Fibroblast of lung (primary cell): ENCODE measurements around the gene SSR2. TPM values are rescaled to one million over a fixed set of nuclear protein-coding genes. Genes with fewer than 3 reads are reported as not detected.

Experiments
- DNase-seq, 2 donors: peaks; one replicate each; pipeline versions ENCODE4 v3.0.0 to v3.0.0-alpha.2; 2010; ENCODE audit warnings: low read depth in 2 of 2
- H2AFZ ChIP-seq: 2 replicates; pipeline ENCODE4 v1.5.1; 2012; ENCODE audit warnings: low read length, control low read depth, inconsistent platforms
- H3K27ac ChIP-seq: 2 replicates; pipeline ENCODE4 v1.5.1; 2011; ENCODE audit warnings: low read length, control low read depth; ENCODE audit not compliant: insufficient read depth
- H3K27me3 ChIP-seq: 2 replicates; pipeline ENCODE4 v1.5.1; 2011; ENCODE audit warnings: mild to moderate bottlenecking, low read length; ENCODE audit not compliant: control insufficient read depth, insufficient read depth
- H3K36me3 ChIP-seq: 2 replicates; pipeline ENCODE4 v1.5.1; 2011; ENCODE audit warnings: low read length; ENCODE audit not compliant: control insufficient read depth, insufficient read depth
- H3K4me1 ChIP-seq: 2 replicates; pipeline ENCODE4 v1.5.1; 2011; ENCODE audit warnings: low read length; ENCODE audit not compliant: control insufficient read depth, insufficient read depth; ENCODE audit errors: extremely low read depth
- H3K4me2 ChIP-seq: 2 replicates; pipeline ENCODE4 v1.5.1; 2011; ENCODE audit warnings: low read length, control low read depth; ENCODE audit not compliant: insufficient read depth; ENCODE audit errors: extremely low read depth
- H3K4me3 ChIP-seq, 4 experiments: fragments of 200-600 bp in 1 of 4; sonication (generic) in 1 of 4; replicated peaks in 1 of 4; 2 replicates each; pipeline ENCODE4 v1.5.1; 2011 to 2016; ENCODE audit warnings: low read length in 4 of 4, low read depth in 3 of 4, mild to moderate bottlenecking in 3 of 4, control low read depth in 2 of 4, inconsistent platforms in 1 of 4, mixed read lengths in 1 of 4; ENCODE audit not compliant: insufficient read depth in 1 of 4; ENCODE audit errors: control extremely low read depth in 1 of 4
- H3K79me2 ChIP-seq: 2 replicates; pipeline ENCODE4 v1.5.1; 2012; ENCODE audit warnings: mild to moderate bottlenecking, low read length, inconsistent platforms; ENCODE audit not compliant: control insufficient read depth, insufficient read depth
- H3K9ac ChIP-seq: 2 replicates; pipeline ENCODE4 v1.5.1; 2011; ENCODE audit warnings: mild to moderate bottlenecking, low read length, control low read depth; ENCODE audit not compliant: insufficient read depth
- H3K9me3 ChIP-seq: 2 replicates; pipeline ENCODE4 v1.5.1; 2012; ENCODE audit warnings: low read depth, low read length; ENCODE audit not compliant: control insufficient read depth, insufficient read depth
- H4K20me1 ChIP-seq: 2 replicates; pipeline ENCODE4 v1.5.1; 2011; ENCODE audit warnings: low read length; ENCODE audit not compliant: control insufficient read depth, insufficient read depth; ENCODE audit errors: extremely low read depth
- CTCF ChIP-seq, 2 donors: IDR thresholded peaks in 1 of 2; conservative IDR thresholded peaks in 1 of 2; 1 replicate in 1 of 2; 2 replicates in 1 of 2; pipeline ENCODE4 v1.5.1; 2011 to 2012; ENCODE audit warnings: low read length in 2 of 2, control low read depth in 1 of 2, inconsistent platforms in 1 of 2, low read depth in 1 of 2, mild to moderate bottlenecking in 1 of 2
- EZH2 ChIP-seq: IDR thresholded peaks from 2 replicates; pipeline ENCODE4 v1.5.1; 2012; ENCODE audit warnings: low read length, control low read depth, mild to moderate bottlenecking; ENCODE audit errors: missing control alignments
- polyA plus RNA-seq, 2 donors: library from polyadenylated mRNA; depleted of rRNA in 1 of 2; stranded (reverse) in 1 of 2; unstranded in 1 of 2; fragments of >200 nt; gene quantifications; 2 replicates each; pipeline ENCODE4 v1.2.1, GENCODE V29; 2011 to 2012; ENCODE audit warnings: missing spikeins in 1 of 2
- total RNA-seq: library from RNA; depleted of rRNA; stranded (reverse); fragments of >200 nt; gene quantifications from 2 replicates; pipeline ENCODE4 v1.2.1, GENCODE V29; 2014

SSR2 gene
- total and polyA plus RNA-seq, 2 donors (not counting 1 experiment from before 2014, with no cell fraction given), result 304 to 673 TPM

GRCh38 chr1:155981266-155982088 is 39.3 kb downstream of the SSR2 start:
- Histone ChIP-seq H3K27ac (peak overlapping the region; percentile 87), H4K20me1 (no peaks in the 10 kb centered on the region), H3K9me3 (no peaks in the 10 kb centered on the region), H3K4me1 (peaks cover 33% of the 10 kb centered on the region), H3K27me3 (no peaks in the 10 kb centered on the region), H3K9ac (peak overlapping the region; percentile 10), H3K36me3 (no peaks in the 10 kb centered on the region), H3K79me2 (peaks cover 54% of the 10 kb centered on the region), H2AFZ (no peak overlapping the region), H3K4me3 (peak overlapping the region; percentile 1 to 90 (median 61)), H3K4me2 (peak overlapping the region; percentile 96)
- peak; percentile 78 to 90 for DNase-seq
- TF ChIP-seq EZH2 (no peak), CTCF (conservative IDR thresholded peaks at IDR 0.05 in 1 of 2, IDR thresholded peaks at IDR 0.05 in 1 of 2; ENCODE audit: low read depth in 1 of 2, low read length in 2 of 2) (no peak)

- H3K27ac ChIP-seq, result peak overlapping the region; percentile 87
- no peak overlapping the region for H2AFZ ChIP-seq
- H3K4me1 ChIP-seq, result peaks cover 38% of the 10 kb centered on the region
- TF ChIP-seq EZH2 (no peak), CTCF (conservative IDR thresholded peaks at IDR 0.05 in 1 of 2, IDR thresholded peaks at IDR 0.05 in 1 of 2; ENCODE audit: low read depth in 1 of 2, low read length in 2 of 2) (no peak)
- no peaks in the 10 kb centered on the region for H3K27me3 ChIP-seq
- H3K79me2 ChIP-seq, result peaks cover 71% of the 10 kb centered on the region
- H3K4me3 ChIP-seq, result peak overlapping the region; percentile 67 to 90 (median 80)
- peak overlapping the region; percentile 96 for H3K4me2 ChIP-seq
- peak overlapping the region; percentile 76 for H3K9ac ChIP-seq
- no peaks in the 10 kb centered on the region for H3K9me3 ChIP-seq
- DNase-seq, result no peak
- H4K20me1 ChIP-seq, result no peaks in the 10 kb centered on the region
- H3K36me3 ChIP-seq, result no peaks in the 10 kb centered on the region
Observed at GRCh38 chr1:155979597-155980343, 41.0 kb downstream of the SSR2 start.

- Histone ChIP-seq H3K79me2 (peaks cover 79% of the 10 kb centered on the region), H3K9me3 (no peaks in the 10 kb centered on the region), H2AFZ (no peak overlapping the region), H3K9ac (peak overlapping the region; percentile 76), H3K27me3 (no peaks in the 10 kb centered on the region), H3K36me3 (peaks cover 1% of the 10 kb centered on the region), H3K4me1 (peaks cover 45% of the 10 kb centered on the region), H3K4me2 (peak overlapping the region; percentile 96), H4K20me1 (no peaks in the 10 kb centered on the region), H3K4me3 (peak overlapping the region; percentile 67 to 90 (median 80)), H3K27ac (peak overlapping the region; percentile 87)
- TF ChIP-seq CTCF (conservative IDR thresholded peaks at IDR 0.05 in 1 of 2, IDR thresholded peaks at IDR 0.05 in 1 of 2; ENCODE audit: low read depth in 1 of 2, low read length in 2 of 2), result no peak
- no peak for TF ChIP-seq EZH2
- DNase-seq, result peak in 1 of 2 donors; percentile 54
Observed at GRCh38 chr1:155978973-155979429, 41.8 kb downstream of the SSR2 start.
